DND-41 (cell line): ENCODE results near the gene KAZN.

Source experiments
- ATAC-seq: fragments of 200-7000 bp; cut with Tn5 transposase; 3 replicates; pipeline ENCODE4 v1.9.1; 2021; ENCODE audit warnings: low read depth; ENCODE audit not compliant: insufficient read depth
- DNase-seq: peaks from one replicate; pipeline ENCODE4 v3.0.0-alpha.2; 2020
- H2AFZ ChIP-seq: 2 replicates; pipeline ENCODE4 v1.6.0; 2012; ENCODE audit warnings: low read depth, low read length
- H3K27ac ChIP-seq: 2 replicates; pipeline ENCODE4 v1.5.1; 2012; ENCODE audit warnings: low read length, inconsistent platforms
- H3K27me3 ChIP-seq: fragments of 200-600 bp; sonication (generic); 2 replicates; pipeline ENCODE4 v1.6.0; 2012; ENCODE audit warnings: low read length, mild to moderate bottlenecking, inconsistent platforms; ENCODE audit not compliant: insufficient read depth, poor library complexity
- H3K36me3 ChIP-seq: 2 replicates; pipeline ENCODE4 v1.5.1; 2012; ENCODE audit warnings: low read length, inconsistent platforms; ENCODE audit not compliant: insufficient read depth
- H3K4me1 ChIP-seq: 2 replicates; pipeline ENCODE4 v1.5.1; 2012; ENCODE audit warnings: mild to moderate bottlenecking, low read length; ENCODE audit not compliant: insufficient read depth
- H3K4me2 ChIP-seq: 2 replicates; pipeline ENCODE4 v1.6.0; 2012; ENCODE audit warnings: mild to moderate bottlenecking, moderate library complexity, low read length, inconsistent platforms; ENCODE audit not compliant: insufficient read depth
- H3K4me3 ChIP-seq, 2 experiments: fragments of 200-600 bp in 1 of 2; shearing (Covaris generic) in 1 of 2; 2 replicates each; pipeline ENCODE4 v1.5.1; 2012 to 2016; ENCODE audit warnings: inconsistent platforms in 2 of 2, low read length in 2 of 2, mild to moderate bottlenecking in 2 of 2, low read depth in 1 of 2, moderate library complexity in 1 of 2
- H3K79me2 ChIP-seq: 2 replicates; pipeline ENCODE4 v1.6.0; 2012; ENCODE audit warnings: low read length, inconsistent platforms; ENCODE audit not compliant: insufficient read depth
- H3K9ac ChIP-seq: 2 replicates; pipeline ENCODE4 v1.6.0; 2012; ENCODE audit warnings: low read depth, mild to moderate bottlenecking, inconsistent platforms, low read length, moderate library complexity
- H3K9me3 ChIP-seq: 2 replicates; pipeline ENCODE4 v1.5.1; 2012; ENCODE audit warnings: low read length, moderate library complexity, mild to moderate bottlenecking, inconsistent platforms; ENCODE audit not compliant: insufficient read depth, severe bottlenecking
- H4K20me1 ChIP-seq: 2 replicates; pipeline ENCODE4 v1.6.0; 2012; ENCODE audit warnings: low read length; ENCODE audit not compliant: insufficient read depth
- CTCF ChIP-seq: IDR thresholded peaks from 2 replicates; pipeline ENCODE4 v1.5.1; 2012; ENCODE audit warnings: borderline replicate concordance, low read length, moderate library complexity, mild to moderate bottlenecking; ENCODE audit not compliant: poor library complexity, severe bottlenecking; ENCODE audit errors: extremely low read depth
- EZH2 ChIP-seq: IDR thresholded peaks from 3 replicates; pipeline ENCODE4 v1.6.1; 2012; ENCODE audit warnings: borderline replicate concordance, low read depth, mild to moderate bottlenecking, moderate library complexity, low read length, inconsistent platforms; ENCODE audit not compliant: severe bottlenecking

Gene KAZN

GRCh38 chr1:14598498-14599182, at the start of gene KAZN:
Gene KAZN, plus strand, starts transcription at chr1:14598685.
- ATAC-seq (peak; percentile 73), DNase-seq (peak; percentile 72)
- no peaks in the 10 kb centered on the region for H3K9me3 ChIP-seq
- peaks cover 32% of the 10 kb centered on the region for H3K4me1 ChIP-seq
- H3K4me3 ChIP-seq = peak within 1 kb of the TSS; percentile 36 to 65
- H3K27me3 ChIP-seq = peaks cover 24% of the 10 kb centered on the region
- peak within 1 kb of the TSS; percentile 23; the same call in 1 of the 2 replicates for H3K27ac ChIP-seq
- peak within 1 kb of the TSS; percentile 76 for H3K4me2 ChIP-seq
- H4K20me1 ChIP-seq = 0 out of 2 replicates have a peak, but pooled peaks cover 4% of the 10 kb centered on the region
- no peaks in the 10 kb centered on the region for H3K36me3 ChIP-seq
- H3K9ac ChIP-seq = peak within 1 kb of the TSS; percentile 74
- H2AFZ ChIP-seq = peak within 1 kb of the TSS; percentile 62
- H3K79me2 ChIP-seq = no peaks in the 10 kb centered on the region
- TF ChIP-seq EZH2 (no peak), CTCF (peak; percentile 3)

GRCh38 chr1:14549897-14550620, 48.4 kb upstream of the KAZN start:
- Histone ChIP-seq H3K4me2 (no peak overlapping the region), H3K36me3 (no peaks in the 10 kb centered on the region)

GRCh38 chr1:14551386-14551785, 47.1 kb upstream of the KAZN start:
- no peak overlapping the region for H2AFZ ChIP-seq
- H3K4me2 ChIP-seq = no peak overlapping the region
- H3K27me3 ChIP-seq = peaks cover 38% of the 10 kb centered on the region
- no peak for TF ChIP-seq CTCF
- TF ChIP-seq EZH2 = no peak
- H4K20me1 ChIP-seq = no peaks in the 10 kb centered on the region; the same call in 1 of the 2 replicates
- no peak overlapping the region for H3K4me3 ChIP-seq
- no peaks in the 10 kb centered on the region for H3K36me3 ChIP-seq
- no peak for DNase-seq
- no peaks in the 10 kb centered on the region for H3K9me3 ChIP-seq
- H3K4me1 ChIP-seq = no peaks in the 10 kb centered on the region
- no peak overlapping the region for H3K27ac ChIP-seq
- no peak for ATAC-seq
- H3K79me2 ChIP-seq = no peaks in the 10 kb centered on the region
- no peak overlapping the region for H3K9ac ChIP-seq

More at GRCh38 chr1:14549897-14550620, 48.4 kb upstream of the KAZN start:
- TF ChIP-seq CTCF (no peak), EZH2 (no peak)
- no peaks in the 10 kb centered on the region; the same call in 1 of the 2 replicates for H4K20me1 ChIP-seq
- H3K27me3 ChIP-seq = peaks cover 32% of the 10 kb centered on the region
- H3K79me2 ChIP-seq = no peaks in the 10 kb centered on the region
- H3K4me3 ChIP-seq = no peak overlapping the region
- no peaks in the 10 kb centered on the region for H3K9me3 ChIP-seq
- no peak overlapping the region for H3K27ac ChIP-seq
- no peaks in the 10 kb centered on the region for H3K4me1 ChIP-seq
- ATAC-seq (no peak), DNase-seq (no peak)
- H2AFZ ChIP-seq = no peak overlapping the region
- no peak overlapping the region for H3K9ac ChIP-seq
